Smooth muscle cell of trachea (primary cell): Measurements from ENCODE around the gene TIMM8A. TPM values are rescaled to one million over a fixed set of nuclear protein-coding genes. Genes with fewer than 3 reads are reported as not detected.

Experiments used
- total RNA-seq: library from RNA; depleted of rRNA; stranded (reverse); fragments of >200 nt; gene quantifications from 2 replicates; pipeline ENCODE4 v1.2.1, GENCODE V29; 2014

TIMM8A gene, protein sequence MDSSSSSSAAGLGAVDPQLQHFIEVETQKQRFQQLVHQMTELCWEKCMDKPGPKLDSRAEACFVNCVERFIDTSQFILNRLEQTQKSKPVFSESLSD
- total RNA-seq = 3.5 and 3.9 TPM in 2 replicates

DNA sequence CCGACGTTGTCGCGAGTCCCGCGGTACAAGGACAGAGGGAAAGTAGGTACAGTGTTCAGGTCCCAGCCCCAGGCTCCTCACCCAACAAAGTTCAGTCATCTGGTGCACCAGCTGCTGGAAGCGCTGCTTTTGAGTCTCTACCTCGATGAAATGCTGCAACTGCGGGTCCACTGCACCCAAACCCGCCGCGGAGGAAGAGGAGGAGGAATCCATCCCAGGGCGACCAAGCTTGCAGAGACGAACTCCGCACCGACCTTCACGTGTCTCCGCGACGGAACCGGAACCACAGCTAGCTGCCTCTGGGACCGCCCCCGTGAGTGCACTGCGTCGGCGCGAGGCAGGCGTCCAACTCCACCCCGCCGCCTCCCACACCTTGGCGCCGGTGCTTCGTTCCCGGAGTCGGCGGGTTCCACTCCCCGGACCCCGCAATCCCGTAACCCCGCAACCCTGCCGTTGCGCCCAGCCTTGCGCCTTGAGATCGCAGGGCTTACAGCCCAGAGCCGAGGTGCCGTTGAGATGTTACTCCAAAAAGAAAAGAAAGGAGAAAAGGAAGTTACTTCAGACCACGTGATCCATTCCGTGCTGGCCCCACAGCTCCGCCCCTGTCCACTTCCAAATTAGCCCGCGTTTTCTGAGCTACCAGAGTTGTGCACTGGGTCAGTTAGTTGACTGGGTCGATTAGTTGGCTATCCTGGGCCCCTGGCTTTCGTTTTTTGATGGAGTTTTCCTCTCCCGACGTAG is at the start of gene TIMM8A:
Gene TIMM8A, minus strand, starts transcription at position 291 of the 741 bp plus-strand sequence. Its CDS starts 78 bp downstream, at position 213.

DNA sequence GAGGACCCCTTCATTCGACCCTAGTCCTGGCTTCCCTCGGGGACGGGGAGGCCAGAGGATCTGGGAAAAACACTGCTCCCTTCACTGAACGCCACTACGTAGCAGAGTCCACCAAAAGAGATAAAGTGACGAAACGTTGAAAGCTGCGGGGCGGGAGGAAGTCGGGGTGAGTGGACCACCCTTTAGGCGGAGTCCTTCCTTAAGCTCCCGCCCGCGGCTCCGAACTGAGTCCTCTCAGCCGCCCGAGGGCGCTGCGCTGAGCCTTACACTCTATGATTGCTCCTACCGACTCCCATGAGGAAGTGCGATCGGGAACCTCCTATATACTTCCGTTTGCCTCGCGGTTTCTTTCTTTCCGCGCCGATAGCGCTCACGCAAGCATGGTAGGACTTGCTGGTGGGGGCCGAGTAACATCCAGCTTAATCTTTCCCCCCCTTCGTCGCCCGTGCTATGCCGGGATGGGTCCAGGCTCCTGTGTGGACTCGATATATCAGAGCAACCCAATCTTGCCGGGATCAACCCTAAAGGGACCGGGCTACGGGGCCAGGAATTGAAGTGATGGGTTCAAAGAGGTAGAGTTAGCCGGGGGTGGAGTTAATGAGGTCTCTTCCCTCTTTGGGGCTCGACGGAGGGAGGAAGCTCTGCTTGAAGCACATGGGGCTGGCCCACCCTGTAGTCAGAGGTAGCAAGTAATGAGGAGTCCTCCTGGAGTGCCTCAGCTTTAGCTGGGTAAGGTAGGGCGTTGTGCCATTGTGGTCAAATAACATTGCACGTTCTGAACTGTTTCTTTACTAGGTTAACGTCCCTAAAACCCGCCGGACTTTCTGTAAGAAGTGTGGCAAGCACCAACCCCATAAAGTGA is 42.4 kb upstream of the TIMM8A start, which contains the start of gene RPL36A:
Gene RPL36A, plus strand, starts transcription at position 348 of the 862 bp plus-strand sequence. Its CDS starts 33 bp downstream, at position 381.

DNA sequence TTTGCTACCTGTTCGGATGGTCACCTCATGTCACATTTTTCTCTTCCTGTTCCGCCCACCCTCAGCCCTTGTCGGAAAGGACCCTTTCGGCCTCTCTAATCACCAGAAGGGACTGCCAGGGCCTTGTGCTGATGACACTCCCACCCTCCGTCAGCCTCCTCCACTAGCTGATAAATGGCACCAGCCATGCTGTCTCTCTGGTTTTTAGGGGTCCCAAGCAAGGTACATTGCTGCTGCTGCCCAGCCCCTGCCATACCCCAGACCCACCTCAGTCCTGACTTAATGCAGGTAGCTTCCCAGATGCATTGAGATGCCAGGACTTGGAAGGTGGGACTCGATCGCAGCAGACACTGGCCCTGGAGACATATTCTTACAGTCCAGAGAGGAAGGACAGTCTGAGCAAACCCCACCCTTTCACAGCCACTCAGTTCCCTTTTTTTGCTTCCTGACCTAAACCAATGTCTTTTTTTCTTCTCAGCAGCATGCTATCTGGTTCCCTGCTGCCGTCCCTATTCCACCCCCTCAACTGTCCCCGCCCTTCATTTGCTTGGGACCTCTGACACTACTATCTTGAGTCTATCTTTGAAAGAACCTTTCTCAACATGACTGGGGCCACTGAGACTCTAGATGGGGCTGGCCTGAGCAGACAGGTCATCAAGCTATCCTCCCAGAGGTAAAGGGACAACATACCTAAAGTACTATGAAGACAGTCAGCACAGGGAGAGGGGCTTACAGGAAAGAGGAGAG is 37.4 kb upstream of the TIMM8A start, which contains the start of gene BTK:
Gene BTK, minus strand, starts transcription at position 397 of the 747 bp plus-strand sequence. CDS start 10,907 bp downstream, outside the sequence.

Other genes with a start within 250 kb of the TIMM8A start
- 2.0 and 2.3 TPM in 2 replicates for gene DRP2, start 129.0 kb downstream of the TIMM8A start, total RNA-seq
- gene TAF7L, start 57.4 kb downstream of the TIMM8A start, total RNA-seq = 0.50 and 0.58 TPM in 2 replicates
- 0.15 TPM in 1 of 2 replicates, not detected in the other for gene BTK, start 37.4 kb upstream of the TIMM8A start, total RNA-seq
- 146 and 577 TPM in 2 replicates for gene RPL36A, start 42.3 kb upstream of the TIMM8A start, total RNA-seq
- 23.5 and 49.3 TPM in 2 replicates for gene GLA, start 59.2 kb upstream of the TIMM8A start, total RNA-seq
- gene HNRNPH2, start 59.5 kb upstream of the TIMM8A start, total RNA-seq = 77.6 and 111 TPM in 2 replicates
- gene ARMCX4, start 136.7 kb upstream of the TIMM8A start, total RNA-seq = 5.1 and 6.5 TPM in 2 replicates
- gene ARMCX1, start 201.8 kb upstream of the TIMM8A start, total RNA-seq = 82.7 and 111 TPM in 2 replicates